ENCODE data around the gene ST6GAL1.

Gene ST6GAL1

GRCh38 chr3:186915806-186916796 is 14.2 kb upstream of the ST6GAL1 start:
- in situ Hi-C loops (cut with HindIII; ENCODE audit: low sequenced_read_pairs), result no loop called here

DNA sequence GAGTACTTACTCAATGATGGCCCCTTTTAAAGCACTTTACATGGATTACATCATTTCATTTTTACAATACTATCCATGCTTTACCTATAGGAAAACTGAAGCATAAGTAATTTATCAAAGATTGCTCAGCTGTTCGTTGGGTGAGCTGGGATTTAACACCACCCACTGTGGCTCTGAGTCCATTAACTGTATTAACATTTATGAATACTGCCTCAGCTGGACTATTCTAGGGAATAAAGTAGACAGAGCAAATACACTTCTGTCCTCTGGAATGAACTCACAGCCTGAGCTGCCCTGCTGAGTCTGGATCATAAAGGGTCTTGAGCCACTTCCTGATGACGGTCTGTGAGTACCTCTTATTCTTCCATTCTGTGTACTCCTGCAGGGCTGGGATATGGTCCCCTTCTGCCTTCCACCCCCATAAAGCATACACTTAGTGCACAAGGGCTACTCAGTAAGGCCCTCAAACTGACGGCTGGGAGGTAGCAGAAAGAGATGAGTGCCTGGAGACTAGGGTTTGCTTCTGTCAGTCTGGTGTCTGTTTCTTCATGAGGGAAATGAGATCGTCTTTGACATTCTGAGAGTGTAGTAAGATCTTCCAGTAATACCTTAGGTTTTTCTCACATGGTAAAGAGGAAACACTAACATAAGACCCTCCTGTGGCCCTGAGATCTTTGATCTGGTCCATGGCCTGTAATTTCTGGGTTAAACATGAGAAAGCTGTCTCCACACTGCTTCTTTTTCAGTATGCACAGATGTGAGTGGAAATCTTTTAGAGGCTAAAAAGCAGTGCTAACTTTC is 12.6 kb upstream of the ST6GAL1 start:
- in situ Hi-C loops (cut with HindIII; ENCODE audit: low sequenced_read_pairs), result no loop called here

DNA sequence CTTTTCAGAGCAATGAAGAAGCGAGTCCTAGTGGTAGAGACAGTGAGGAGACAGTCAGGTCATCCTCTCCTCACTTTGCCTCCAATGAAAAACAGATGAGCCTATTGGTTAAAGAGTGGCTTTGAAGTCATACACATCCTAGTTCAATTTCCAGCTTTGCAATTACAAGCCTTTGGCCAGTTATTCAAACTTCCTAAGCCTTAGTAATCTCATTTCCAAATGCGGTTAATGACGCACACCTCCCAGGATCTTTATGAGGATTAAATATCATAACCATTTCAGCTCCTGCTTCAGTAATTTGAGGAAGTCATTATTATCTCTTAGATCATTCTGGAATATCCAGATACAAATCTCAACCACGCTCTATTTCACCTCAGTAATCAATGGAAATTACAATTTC is 10.0 kb upstream of the ST6GAL1 start:
- in situ Hi-C loops (cut with HindIII; ENCODE audit: low sequenced_read_pairs), result no loop called here

DNA sequence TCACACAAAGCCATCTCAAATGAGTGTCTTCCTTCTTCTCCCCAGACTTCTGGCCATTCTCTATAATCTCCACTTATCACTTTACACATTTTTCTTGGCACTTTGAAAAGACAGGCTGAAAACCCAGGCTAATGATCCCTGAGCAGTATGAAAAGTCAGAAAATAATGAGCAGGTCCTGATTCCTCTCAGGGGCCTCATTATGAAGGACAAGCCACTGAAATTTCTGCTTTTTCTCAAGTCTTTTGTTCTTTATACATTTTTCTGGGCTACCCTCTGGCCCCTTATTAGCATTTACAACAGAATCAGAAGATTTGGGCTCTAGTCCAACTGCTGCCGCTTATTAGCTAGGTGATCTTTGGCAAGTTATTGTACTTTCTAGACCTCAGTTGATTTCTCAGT is 9.5 kb upstream of the ST6GAL1 start:
- in situ Hi-C loops (cut with HindIII; ENCODE audit: low sequenced_read_pairs), result no loop called here

DNA sequence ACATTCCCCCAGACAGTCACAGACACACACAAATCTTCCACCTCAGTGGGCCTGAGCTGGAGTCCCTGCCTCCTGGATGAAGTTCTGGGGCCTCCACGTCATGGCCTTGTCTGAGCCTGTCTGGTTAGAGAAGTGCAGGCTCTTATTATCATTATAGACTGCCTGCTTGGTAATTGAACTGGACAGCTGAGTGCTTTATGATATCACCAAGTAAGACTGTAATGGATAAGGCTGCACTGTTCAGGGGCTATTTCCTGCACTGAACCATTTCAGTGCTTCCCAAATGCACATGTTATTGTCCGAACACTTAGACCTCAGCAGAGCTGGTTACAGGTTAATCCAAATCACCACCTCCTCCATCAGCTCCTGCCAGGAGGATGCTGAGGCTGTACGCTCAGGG is 8.7 kb upstream of the ST6GAL1 start:
- in situ Hi-C loops (cut with HindIII; ENCODE audit: low sequenced_read_pairs), result no loop called here

DNA sequence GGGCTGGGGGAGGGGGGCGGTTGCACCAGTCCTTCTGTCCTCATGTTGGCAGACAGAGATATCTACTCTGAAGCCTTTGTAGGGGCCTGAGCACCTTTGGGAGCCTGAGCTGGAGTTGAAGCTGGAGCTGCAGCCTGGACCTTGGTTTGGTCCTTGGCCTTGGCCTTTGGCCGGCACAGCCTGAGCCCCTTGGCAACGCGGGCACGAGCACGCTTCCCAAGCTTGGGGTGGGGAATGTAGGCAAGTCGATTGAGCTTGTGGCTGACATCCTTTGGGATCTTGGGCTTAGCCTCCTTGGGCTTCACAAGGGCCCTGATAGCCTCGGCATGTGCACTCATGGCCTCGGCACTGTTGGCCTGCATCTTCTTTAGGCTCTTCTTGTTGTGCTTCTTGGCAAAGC is 8.1 kb upstream of the ST6GAL1 start:
- in situ Hi-C loops (cut with HindIII; ENCODE audit: low sequenced_read_pairs), result no loop called here

DNA sequence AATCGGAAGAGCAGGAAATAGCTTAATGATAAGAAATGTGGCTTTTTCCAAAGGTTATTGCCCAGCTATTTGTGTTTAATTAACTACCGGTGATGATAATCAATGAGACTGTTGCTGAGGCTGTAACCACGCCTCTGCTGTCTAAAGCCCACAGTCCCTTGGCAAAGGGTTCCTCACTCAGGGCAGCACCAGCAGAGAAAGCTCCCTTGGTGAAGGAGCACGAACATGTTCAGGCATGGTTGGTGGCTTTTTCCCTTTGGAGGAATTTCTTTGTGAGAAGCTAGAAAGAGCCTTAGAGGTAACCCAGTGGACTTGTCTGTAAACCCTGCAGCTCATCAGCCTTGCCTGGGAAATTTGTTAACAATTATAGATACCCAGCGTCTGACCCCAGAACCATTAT is 7.5 kb upstream of the ST6GAL1 start:
- in situ Hi-C loops (cut with HindIII; ENCODE audit: low sequenced_read_pairs), result no loop called here

DNA sequence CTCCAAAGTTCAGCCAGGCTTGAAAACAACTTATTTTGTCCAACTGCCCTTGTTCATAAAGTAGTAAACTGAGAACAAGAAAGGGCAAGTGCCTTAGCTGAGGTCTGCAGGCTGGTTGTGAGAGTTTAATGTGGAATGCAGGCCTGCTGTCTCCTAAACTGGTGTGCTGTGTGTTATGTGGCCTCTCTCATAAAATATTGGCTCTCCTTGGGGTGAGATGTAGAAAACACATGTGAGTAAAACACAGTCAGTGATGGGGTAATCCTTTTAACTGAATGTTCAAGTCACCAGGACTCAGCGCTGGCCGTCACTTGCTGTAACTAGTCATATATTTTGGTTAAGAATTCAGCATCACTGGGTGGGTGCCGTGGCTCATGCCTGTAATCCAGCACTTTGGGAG is 7.1 kb upstream of the ST6GAL1 start:
- in situ Hi-C loops (cut with HindIII; ENCODE audit: low sequenced_read_pairs), result no loop called here

DNA sequence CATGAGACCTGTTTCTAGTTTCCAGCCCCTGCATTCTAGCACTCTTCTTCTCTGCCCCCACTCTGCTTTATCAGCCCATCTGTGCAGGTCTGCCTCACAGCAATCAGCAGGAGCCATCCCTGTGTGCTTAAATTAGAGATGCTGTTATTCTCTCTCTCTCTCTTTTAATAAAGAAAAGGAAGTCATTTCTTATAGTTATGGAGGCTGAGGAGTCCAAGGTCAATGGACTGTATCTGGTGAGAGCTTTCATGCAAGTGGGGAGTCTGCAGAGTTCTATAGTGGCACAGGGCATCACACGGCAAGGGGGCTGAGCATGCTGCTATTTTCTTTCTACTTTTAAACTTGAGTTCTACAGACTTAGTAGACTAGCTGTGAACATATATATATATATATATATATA is 4.5 kb upstream of the ST6GAL1 start:
- in situ Hi-C loops (cut with HindIII; ENCODE audit: low sequenced_read_pairs), result no loop called here

GRCh38 chr3:186929186-186929585 is 1.1 kb upstream of the ST6GAL1 start:
- in situ Hi-C loops (cut with HindIII; ENCODE audit: low sequenced_read_pairs), result no loop called here

DNA sequence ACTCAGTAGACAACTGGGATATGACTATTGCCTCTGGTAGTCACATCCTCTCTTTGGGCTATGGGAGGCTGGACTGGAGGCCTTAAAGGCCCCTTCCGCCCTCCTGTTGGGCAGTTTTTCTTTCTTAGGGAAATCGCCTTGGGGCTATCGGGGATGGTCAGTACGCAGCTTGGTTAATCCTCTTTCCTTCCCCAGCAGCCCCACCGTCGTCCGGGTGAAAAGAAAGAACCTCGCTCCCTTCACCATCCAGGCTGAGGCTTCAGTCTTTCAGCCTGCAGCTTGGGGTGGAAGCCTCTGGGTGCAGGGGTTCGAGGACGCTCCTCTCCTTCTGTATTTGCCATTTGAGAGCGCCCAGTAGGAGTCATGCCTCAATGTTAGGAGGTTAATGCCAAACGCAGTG is 641 bp upstream of the ST6GAL1 start:
- in situ Hi-C loops (cut with HindIII; ENCODE audit: low sequenced_read_pairs), result no loop called here

- in situ Hi-C loops (cut with HindIII; ENCODE audit: low sequenced_read_pairs), result no loop called here
These were observed 560 bp downstream of the ST6GAL1 start for GRCh38 chr3:186930641-186931531.

DNA sequence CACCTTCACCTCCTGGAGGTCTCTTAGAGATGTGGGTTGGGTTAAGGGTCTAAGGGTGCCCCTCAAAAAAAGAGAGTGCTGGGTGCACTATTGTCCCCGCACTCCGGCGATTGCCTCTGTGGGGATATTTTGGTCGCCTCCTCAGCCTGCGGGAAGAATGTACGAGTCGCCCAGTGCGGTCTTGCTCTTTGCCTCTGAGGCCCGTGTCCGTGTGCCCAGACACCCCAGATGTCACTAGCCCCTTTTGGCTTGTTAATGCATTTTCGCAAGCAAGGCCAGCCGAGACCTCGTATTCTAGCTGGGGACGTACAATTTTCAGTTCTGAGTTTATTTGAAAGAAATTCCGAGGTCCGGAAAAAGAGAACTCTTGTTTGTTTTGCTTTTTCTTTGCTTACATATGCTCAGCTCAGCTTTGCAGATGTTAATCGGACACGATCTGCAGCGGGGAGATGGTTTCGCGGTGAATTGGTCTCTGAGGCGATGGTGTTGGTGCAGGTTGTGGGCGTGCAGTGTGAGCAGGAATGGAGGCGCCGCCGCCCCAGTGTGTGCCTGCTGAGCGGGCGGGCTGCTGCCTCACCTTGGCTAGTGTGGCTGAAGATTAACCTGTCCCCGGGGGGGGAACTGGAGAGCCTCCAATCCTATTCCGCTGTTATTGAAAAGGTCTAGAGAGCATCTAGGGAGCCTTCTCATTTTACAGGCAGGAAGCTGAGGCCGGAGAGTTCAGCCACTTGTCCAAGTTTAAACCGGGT is 1.4 kb downstream of the ST6GAL1 start:
- in situ Hi-C loops (cut with HindIII; ENCODE audit: low sequenced_read_pairs), result no loop called here

- in situ Hi-C loops (cut with HindIII; ENCODE audit: low sequenced_read_pairs), result no loop called here
These were observed 2.2 kb downstream of the ST6GAL1 start for GRCh38 chr3:186932281-186933181.

DNA sequence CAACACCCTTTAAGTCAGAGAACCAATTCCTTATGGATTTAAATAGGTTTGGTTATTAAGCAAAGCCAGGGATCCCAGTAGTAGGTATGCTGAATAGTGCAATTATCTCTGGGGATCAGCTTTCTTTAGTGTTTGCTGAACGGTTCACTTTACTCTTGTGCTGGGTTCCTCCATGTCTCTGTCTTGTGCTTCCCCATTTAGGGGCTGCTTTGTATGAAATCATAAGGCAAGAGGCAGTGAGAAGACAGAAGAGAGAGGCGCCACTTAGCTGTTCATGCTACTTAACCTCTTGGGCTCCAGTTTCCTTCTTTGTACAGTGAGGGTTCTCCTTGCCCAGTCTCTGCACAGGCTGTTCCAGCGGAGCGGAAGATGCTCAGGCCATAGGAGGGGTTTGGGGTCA is 3.5 kb downstream of the ST6GAL1 start:
- in situ Hi-C loops (cut with HindIII; ENCODE audit: low sequenced_read_pairs), result no loop called here

DNA sequence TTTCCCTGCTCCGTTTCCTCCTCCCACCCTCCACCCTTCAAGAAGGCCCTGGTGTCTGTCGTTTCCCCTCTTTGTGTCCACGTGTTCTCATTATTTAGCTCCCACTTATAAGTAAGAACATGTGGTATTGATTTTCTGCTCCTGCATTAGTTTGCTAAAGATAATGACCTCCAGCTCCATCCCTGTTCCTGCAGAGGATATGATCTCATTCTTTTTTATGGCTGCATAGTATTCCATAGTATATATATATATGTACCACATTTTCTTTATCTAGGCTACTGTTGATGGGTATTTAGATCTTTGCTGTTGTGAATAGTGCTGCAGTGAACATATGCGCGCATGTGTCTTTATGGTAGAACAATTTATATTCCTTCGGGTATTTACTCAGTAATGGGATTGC is 4.8 kb downstream of the ST6GAL1 start:
- in situ Hi-C loops (cut with HindIII; ENCODE audit: low sequenced_read_pairs), result no loop called here

- in situ Hi-C loops (cut with HindIII; ENCODE audit: low sequenced_read_pairs), result no loop called here
These were observed 6.9 kb downstream of the ST6GAL1 start for GRCh38 chr3:186937017-186937875.

DNA sequence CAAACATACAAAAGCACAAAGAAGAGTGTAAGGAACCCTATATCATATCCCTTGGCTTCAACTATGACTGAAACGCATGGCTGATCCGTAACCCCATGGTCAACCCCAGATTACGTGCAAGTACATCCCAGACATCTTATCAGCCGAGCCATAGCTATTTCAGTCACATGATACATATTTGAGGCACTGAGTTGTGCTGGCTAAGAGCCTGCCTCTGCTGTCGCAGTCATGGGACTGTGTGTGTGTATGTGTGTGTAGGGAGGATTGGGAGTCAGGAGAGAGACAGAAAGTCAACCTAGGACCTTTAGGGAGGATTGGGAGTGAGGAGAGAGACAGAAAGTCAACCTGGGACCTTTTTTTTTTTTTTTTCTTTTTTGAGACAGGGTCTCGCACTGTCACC is 8.4 kb downstream of the ST6GAL1 start:
- in situ Hi-C loops (cut with HindIII; ENCODE audit: low sequenced_read_pairs), result no loop called here
